Activated CD8-positive, alpha-beta T cell treated with anti-CD3 and anti-CD28 coated beads for 36 hours (primary cell): ENCODE measurements around the gene DNM3. TPM values are rescaled to one million over a fixed set of nuclear protein-coding genes. Genes with fewer than 3 reads are reported as not detected.

Experiments used
- ATAC-seq: fragments of 200-7000 bp; cut with Tn5 transposase; one replicate; pipeline ENCODE4 v1.10.0; 2021; ENCODE audit warnings: mild to moderate bottlenecking, moderate library complexity
- CTCF ChIA-PET: fragments of 350-600 bp; sonication (Branson Sonifier 250); formaldehyde crosslinking; loops from one replicate; lab custom pipeline; 2021; ENCODE audit warnings: antibody characterized with exemption; lab: Charles Lee
- POLR2A ChIA-PET: fragments of 350-600 bp; sonication (Branson Sonifier 250); formaldehyde crosslinking; loops from one replicate; lab custom pipeline; 2021; ENCODE audit warnings: antibody characterized with exemption; lab: Charles Lee
- DNase-seq: peaks from one replicate; pipeline ENCODE4 v3.0.0-alpha.2; 2020
- H3K27ac Mint-ChIP-seq: one replicate; pipeline ENCODE4 v1.8.0; 2021; ENCODE audit warnings: mild to moderate bottlenecking, mixed read lengths
- H3K27me3 Mint-ChIP-seq: one replicate; pipeline ENCODE4 v1.8.0; 2021; ENCODE audit warnings: mixed read lengths
- H3K36me3 Mint-ChIP-seq: one replicate; pipeline ENCODE4 v1.8.0; 2021; ENCODE audit warnings: low read depth, mixed read lengths
- H3K4me1 Mint-ChIP-seq: one replicate; pipeline ENCODE4 v1.8.0; 2021; ENCODE audit warnings: low read depth, mixed read lengths
- H3K4me3 Mint-ChIP-seq: one replicate; pipeline ENCODE4 v1.8.0; 2021; ENCODE audit warnings: mild to moderate bottlenecking, moderate library complexity, mixed read lengths
- H3K9me3 Mint-ChIP-seq: one replicate; pipeline ENCODE4 v1.8.0; 2021; ENCODE audit warnings: mixed read lengths
- CTCF ChIP-seq: fragments of 200-600 bp; IDR thresholded peaks from one replicate; pipeline ENCODE4 v1.8.0; 2022; ENCODE audit warnings: antibody characterized with exemption, mild to moderate bottlenecking
- intact Hi-C: fragments of 100-400 bp; cut with micrococcal nuclease; formaldehyde crosslinking; loops from one replicate; pipeline ENCODE4 v1.10.0; 2022
- microRNA-seq: library from miRNA; unstranded; fragments of <30 nt; microRNA quantifications from one replicate; pipeline ENCODE4 v1.2.0, GENCODE V29; 2022; ENCODE audit warnings: borderline microRNAs expressed, borderline replicate concordance
- total RNA-seq, 2 experiments: library from RNA; stranded (reverse); gene quantifications; one replicate each; pipeline ENCODE4 v1.2.3, GENCODE V29; 2021

Gene DNM3
- total RNA-seq, 2 experiments from 2014 or later = 0.58 to 1.1 TPM

GRCh38 chr1:172456344-172456769 lies 615.1 kb downstream of the DNM3 start:
- Mint-ChIP-seq H3K27ac (no peak overlapping the region), H3K27me3 (peaks cover 2% of the 10 kb centered on the region), H3K36me3 (no peaks in the 10 kb centered on the region), H3K4me1 (peaks cover 4% of the 10 kb centered on the region), H3K9me3 (no peaks in the 10 kb centered on the region), H3K4me3 (no peak overlapping the region)
- CTCF ChIA-PET = interaction anchor here (0.9 to 1.2 kb wide), 3 partner anchors 12 to 272 kb away, joined by 3 read pairs; partner anchors contain the start of gene PIGC
- ATAC-seq (no peak), DNase-seq (no peak)
- TF ChIP-seq CTCF = no peak
- intact Hi-C loops = no loop called here
- POLR2A ChIA-PET = no interaction called here

DNA sequence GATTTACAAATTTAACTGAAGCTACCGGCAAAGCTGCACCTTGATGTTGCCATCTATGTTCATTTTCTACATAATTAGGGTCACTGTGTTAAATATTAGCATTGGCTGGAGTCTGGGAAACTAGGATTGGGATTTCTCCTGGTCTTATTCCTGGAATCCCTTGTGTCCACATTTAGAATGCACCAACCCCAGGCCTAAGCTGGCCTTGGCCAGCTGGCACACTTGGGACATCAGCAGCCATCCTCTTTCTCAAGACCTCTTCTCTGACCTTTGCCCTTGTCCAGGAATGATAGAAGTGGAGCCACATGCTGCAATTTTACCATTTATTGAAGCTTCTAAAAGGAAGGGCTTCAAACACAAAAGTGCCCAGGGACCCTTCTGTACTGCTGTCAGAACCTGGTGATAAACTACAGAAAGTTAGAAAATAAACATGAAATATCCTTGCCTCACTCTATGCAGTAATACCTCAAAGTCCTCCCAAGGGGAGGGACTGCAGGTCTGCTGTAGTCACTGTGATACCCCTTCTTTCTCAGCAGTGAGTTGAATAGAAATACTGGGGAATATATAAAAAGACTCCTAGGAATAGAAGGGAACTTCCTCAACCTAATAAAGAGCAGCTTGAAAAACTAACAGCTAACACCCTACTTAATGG lies 616.3 kb downstream of the DNM3 start:
- ChIA-PET CTCF (interaction anchor here (0.7 to 1.4 kb wide), 4 partner anchors 8 to 271 kb away, joined by 3 to 4 read pairs (median 3); no protein-coding TSS in a partner anchor), POLR2A (no interaction called here)
- Mint-ChIP-seq H3K4me1 (peaks cover 3% of the 10 kb centered on the region), H3K4me3 (no peak overlapping the region), H3K36me3 (no peaks in the 10 kb centered on the region), H3K9me3 (no peaks in the 10 kb centered on the region), H3K27me3 (peaks cover 2% of the 10 kb centered on the region), H3K27ac (no peak overlapping the region)
- TF ChIP-seq CTCF = no peak
- no peak for DNase-seq
- intact Hi-C loops = no loop called here
- no peak for ATAC-seq

DNA sequence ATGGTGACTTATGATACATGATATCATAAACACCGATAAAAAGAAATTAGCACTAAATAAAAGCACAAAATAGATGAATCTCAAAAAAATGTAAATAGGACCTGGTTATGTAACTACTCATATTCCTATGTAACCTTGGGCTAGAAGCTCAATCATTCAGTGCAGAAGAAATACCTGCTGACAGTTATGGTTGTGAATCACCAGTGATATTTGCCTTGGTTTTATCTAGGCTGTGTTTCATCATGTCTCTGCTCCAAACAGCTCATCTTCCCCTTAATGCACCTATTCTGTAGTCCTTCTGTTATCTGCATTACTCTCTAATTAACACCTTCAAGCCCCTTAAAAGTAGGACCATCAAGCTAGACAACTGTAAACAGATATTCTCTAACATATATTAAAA lies 618.9 kb downstream of the DNM3 start:
- intact Hi-C loops = no loop called here
- POLR2A ChIA-PET = no interaction called here
- no peaks in the 10 kb centered on the region for H3K36me3 Mint-ChIP-seq

DNA sequence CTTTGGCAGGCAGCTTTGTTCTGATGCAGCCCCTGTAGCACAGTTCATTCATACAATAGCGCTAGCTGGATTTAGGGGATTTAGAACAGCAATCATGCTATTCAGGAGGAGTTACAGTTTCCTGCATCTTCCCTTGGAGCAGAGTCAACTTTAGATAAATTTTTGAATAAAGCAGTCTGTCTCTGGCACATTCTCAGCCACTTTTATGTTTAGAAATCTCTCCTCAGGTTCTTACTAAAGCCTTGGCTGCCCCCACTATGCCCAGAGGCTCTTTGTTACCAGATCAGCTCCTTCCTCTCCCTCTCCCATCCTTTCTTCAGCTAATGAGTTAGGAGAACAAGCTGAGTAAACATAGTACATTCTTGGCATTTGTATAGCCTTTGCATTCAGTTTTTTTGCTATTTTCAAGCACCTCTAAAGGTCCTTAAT lies 619.6 kb downstream of the DNM3 start:
- DNase-seq (no peak), ATAC-seq (no peak)
- Mint-ChIP-seq H3K27ac (no peak overlapping the region), H3K36me3 (no peaks in the 10 kb centered on the region), H3K27me3 (peaks cover 2% of the 10 kb centered on the region), H3K9me3 (no peaks in the 10 kb centered on the region), H3K4me1 (no peaks in the 10 kb centered on the region), H3K4me3 (no peak overlapping the region)
- intact Hi-C loops = no loop called here
- POLR2A ChIA-PET = no interaction called here
- CTCF ChIA-PET = interaction anchor here (1.2 to 1.3 kb wide), 2 partner anchors 9 to 12 kb away, joined by 3 to 4 read pairs; no protein-coding TSS in a partner anchor
- no peak for TF ChIP-seq CTCF

More for the DNA sequence above, 618.9 kb downstream of the DNM3 start:
- TF ChIP-seq CTCF = no peak
- Mint-ChIP-seq H3K27ac (no peak overlapping the region), H3K27me3 (peaks cover 2% of the 10 kb centered on the region), H3K4me3 (no peak overlapping the region), H3K4me1 (no peaks in the 10 kb centered on the region), H3K9me3 (no peaks in the 10 kb centered on the region)
- CTCF ChIA-PET = interaction anchor here (1.2 to 2.1 kb wide), 3 partner anchors 9 to 14 kb away, joined by 3 to 4 read pairs (median 4); no protein-coding TSS in a partner anchor
- no peak for DNase-seq
- ATAC-seq = no peak

Small RNA genes within 50 kb of the gene (microRNA-seq; reads per million reads assigned to microRNA genes)
- gene MIR199A2 (not detected), gene MIR3120 (not detected)

Other genes starting within 250 kb of the DNM3 start
- gene MYOCOS, start 219.3 kb upstream of the DNM3 start, total RNA-seq = not detected
- gene MYOC, start 188.8 kb upstream of the DNM3 start, total RNA-seq = not detected
- gene VAMP4, start 99.4 kb upstream of the DNM3 start, total RNA-seq = 1 to 10 TPM; 6.1 to 6.2 TPM
- gene METTL13, start 59.8 kb upstream of the DNM3 start, total RNA-seq = 10 to 100 TPM; 44.6 to 46.6 TPM